ENCODE measurements around the gene TRPM5.

DNA sequence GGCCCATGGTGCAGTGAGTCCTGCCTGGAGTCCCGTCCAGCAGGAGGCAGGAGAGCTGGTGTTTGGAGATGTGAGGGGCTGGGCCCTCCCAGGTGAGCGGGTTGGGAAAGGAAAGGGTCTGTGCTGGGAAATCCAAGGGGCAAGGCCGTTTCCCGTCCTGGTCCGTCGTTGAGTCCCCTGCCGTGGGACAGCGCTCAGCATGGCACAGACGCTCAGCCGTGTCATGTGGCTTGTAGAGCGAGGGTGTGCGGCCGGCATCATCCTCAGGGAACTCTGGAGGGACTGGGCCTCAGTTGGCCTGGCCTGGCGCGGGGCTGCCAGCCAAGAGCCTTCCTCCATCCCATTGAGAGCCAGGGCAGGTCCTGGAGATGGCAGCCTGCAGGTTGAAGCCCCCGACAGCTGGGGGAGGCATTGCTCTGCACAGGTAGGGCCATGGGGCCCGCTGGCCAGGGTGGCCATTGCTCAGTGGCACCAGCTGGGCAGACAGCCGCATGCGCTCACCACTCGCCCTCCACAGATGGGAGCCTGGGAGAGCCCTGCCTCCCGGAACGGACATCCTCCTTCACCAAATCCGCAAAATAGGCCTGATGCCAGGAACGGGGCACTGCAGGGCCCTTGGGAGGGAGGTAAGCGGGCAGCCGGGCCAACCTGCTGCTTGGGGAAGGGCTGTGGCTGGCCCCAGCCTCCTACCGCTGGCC, 29.2 kb upstream of the TRPM5 start:
- TF ChIP-seq, protein P1, sequence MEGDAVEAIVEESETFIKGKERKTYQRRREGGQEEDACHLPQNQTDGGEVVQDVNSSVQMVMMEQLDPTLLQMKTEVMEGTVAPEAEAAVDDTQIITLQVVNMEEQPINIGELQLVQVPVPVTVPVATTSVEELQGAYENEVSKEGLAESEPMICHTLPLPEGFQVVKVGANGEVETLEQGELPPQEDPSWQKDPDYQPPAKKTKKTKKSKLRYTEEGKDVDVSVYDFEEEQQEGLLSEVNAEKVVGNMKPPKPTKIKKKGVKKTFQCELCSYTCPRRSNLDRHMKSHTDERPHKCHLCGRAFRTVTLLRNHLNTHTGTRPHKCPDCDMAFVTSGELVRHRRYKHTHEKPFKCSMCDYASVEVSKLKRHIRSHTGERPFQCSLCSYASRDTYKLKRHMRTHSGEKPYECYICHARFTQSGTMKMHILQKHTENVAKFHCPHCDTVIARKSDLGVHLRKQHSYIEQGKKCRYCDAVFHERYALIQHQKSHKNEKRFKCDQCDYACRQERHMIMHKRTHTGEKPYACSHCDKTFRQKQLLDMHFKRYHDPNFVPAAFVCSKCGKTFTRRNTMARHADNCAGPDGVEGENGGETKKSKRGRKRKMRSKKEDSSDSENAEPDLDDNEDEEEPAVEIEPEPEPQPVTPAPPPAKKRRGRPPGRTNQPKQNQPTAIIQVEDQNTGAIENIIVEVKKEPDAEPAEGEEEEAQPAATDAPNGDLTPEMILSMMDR (optimal IDR thresholded peaks at IDR 0.05 in 1 of 3, IDR thresholded peaks at IDR 0.05 in 1 of 3, conservative IDR thresholded peaks at IDR 0.05 in 1 of 3; ENCODE audit: extremely low read depth in 1 of 3, insufficient read depth in 2 of 3, low read length in 3 of 3): no peak
- no peak for TF ChIP-seq EZH2 (IDR thresholded peaks at IDR 0.05; ENCODE audit: low read length)
